Glomerular visceral epithelial cell (primary cell): Measurements from ENCODE around the gene SPI1.

Experiments used
- DNase-seq: peaks from one replicate; pipeline ENCODE4 v3.0.0-alpha.2; 2016; ENCODE audit errors: extremely low spot score

Gene SPI1

DNA sequence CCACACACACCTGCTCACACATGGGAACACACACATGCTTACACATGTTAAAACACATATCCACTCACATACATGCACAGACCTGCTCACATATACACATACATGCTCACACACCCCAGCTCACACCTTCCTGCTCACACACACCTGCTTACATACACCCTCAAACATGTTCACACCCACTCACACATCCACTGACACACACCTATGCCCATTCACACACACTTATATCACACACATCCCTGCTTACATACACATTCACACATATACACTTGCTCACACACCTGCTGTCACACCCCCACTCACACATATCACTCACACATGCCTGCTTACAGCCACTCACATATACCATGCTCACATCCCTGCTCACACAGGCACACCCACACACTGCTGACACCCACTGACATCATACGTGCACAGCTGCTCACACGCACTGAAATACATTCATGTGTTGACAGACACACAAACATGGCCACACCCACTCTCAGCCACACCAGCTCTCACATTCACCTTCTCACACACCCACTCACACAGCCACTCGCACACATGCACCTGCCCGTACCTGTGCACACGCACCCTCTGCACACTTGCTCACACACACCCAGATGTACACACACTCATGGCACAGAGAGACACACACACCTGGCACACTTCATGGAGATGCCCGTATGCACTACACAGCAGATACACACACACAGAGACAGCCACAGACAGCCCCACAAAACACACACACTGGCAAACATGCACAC lies 20.2 kb downstream of the SPI1 start:
- no peak for DNase-seq

- DNase-seq = no peak
Observed at GRCh38 chr11:47356998-47357329, 21.4 kb downstream of the SPI1 start.

DNA sequence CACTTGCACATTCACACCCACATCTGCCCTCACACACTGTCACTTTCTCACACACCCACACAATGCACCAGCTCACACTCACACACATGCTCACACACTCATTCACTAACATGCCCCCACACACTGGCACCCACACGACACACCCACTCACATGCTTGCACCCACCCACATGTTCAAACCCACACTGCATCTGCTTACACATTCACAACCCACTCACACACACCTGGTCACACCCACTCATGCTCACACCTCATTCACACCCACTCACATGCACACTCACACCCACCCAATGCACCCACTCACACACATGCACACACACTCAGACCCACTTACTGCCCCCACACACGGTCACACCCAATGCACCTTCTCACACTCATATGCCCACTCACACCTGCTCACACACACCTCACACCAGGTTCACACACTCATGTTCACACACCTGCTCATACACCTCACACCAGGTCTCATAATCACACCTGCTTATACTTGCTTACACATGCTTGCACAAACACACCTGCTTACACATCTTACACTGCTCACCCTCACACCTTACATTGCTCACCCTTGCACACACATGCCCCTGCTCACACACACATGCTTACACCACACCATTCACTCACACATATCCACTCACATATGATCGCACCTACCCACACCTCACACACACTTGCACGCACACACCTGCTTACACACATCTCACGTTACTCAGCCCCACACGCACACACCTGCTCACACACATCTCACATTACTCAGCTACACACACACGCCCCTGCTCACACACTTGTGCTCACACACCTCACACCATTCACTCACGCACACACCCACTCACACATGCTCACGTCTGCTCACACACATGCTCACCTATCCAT lies 22.0 kb downstream of the SPI1 start:
- no peak for DNase-seq

- peak; percentile 92 for DNase-seq
Observed at GRCh38 chr11:47355283-47356128, 22.8 kb downstream of the SPI1 start.

DNA sequence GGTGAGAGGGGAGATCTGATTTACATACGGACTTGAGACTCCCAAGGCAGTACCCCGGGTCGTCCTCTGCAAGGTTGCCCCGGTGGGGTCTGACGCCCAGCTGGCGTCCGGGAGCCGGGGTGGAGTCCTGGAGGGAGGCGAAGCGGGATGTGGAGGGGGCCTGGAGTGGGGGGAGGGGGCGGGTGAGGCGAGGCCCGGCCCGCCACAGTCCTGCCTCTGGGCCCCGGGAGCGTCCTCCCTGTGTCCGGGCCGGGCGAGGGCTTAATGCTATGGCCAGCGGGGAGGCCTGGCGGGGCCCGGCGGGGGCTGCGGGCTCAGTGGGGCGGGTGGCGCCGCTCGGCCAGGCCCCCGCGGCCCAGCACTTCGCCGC lies 23.4 kb downstream of the SPI1 start:
- DNase-seq = no peak

GRCh38 chr11:47353978-47354774 lies 24.2 kb downstream of the SPI1 start:
- DNase-seq = no peak

GRCh38 chr11:47352556-47352955 lies 25.8 kb downstream of the SPI1 start, which contains the start of gene MYBPC3:
Gene MYBPC3, minus strand, starts transcription at chr11:47352702. Its CDS starts 55 bp downstream, at chr11:47352647.
- DNase-seq = no peak

- DNase-seq = no peak
Observed at GRCh38 chr11:47351156-47352126, 26.9 kb downstream of the SPI1 start.

- DNase-seq = no peak
Observed at GRCh38 chr11:47350315-47350714, 28.0 kb downstream of the SPI1 start.

DNA sequence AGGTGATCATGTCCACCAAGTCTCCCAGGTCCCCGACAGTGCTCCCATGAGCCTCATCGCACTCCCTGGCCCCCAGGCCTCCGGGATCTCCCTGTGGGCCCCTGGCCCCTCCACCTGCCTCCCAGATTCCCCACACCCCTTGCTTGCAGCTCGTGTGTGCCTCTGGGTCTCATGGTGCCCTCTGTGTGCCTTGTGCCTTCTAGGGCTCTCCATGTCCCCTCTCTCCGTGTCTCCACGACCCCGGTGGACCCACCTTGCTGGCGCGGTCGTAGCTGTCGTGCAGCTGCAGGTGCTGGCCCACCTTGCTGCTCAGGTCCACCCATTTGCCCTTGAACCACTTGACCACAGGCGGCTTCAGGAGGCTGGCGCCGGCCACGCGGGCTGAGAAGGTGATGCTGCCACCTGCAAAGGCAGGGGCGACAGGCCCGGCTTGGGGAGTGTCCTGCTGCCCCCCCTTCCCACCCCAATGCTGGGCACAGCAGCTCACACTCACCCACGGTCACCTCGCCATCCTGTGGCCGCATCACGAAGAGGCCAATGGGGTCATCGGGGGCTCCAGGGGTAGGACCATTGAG lies 28.7 kb downstream of the SPI1 start:
- no peak for DNase-seq

DNA sequence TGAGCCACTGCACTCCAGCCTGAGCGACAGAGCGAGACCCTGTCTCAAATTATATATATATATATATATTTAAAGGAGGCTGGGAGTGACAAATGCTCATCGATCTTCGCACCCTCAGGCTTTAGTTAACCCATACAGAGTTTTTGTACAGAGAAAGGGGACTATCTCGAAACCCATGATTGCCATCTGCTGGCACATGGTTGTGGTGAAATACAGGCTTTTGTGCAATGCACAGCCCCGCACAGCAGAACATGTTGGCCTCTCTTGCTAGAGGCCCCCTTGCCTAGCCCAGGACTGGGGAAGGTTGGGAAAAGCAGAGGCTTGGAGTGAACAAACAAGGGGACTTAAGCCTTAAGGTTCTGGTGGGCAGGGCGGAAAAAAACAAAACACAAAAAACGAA lies 29.5 kb downstream of the SPI1 start:
- peak; percentile 37 for DNase-seq

DNA sequence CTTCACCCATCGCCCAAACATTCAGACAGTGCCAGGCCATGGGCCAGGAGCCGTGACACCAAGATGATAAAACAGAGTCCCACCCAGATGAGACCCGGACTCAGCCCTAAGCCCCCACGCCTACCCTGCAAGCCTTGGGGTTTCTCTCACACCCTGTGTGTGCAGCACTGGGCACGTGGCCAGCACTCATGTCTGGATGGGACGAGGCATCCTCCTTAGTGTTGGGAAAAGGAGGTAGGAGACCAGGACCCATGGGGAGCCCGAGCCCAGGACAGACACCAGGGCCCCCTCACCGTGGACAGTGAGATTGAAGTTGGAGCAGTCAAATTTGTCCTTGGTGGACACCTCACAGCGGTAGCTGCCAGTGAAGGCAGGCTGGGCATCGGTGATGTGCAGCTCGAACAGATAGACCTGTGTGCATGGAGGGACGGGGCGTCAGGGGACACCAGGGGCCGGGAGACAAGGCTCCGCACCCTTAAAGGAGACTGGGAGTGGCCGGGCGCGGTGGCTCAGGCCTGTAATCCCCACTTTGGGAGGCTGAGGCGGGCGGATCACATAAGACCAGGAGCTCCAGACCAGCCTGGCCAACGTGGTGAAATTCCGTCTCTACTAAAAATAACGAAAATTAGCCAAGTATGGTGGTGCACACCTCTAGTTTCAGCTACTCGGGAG lies 30.1 kb downstream of the SPI1 start:
- no peak for DNase-seq

GRCh38 chr11:47347137-47347536 lies 31.2 kb downstream of the SPI1 start:
- DNase-seq = no peak

DNA sequence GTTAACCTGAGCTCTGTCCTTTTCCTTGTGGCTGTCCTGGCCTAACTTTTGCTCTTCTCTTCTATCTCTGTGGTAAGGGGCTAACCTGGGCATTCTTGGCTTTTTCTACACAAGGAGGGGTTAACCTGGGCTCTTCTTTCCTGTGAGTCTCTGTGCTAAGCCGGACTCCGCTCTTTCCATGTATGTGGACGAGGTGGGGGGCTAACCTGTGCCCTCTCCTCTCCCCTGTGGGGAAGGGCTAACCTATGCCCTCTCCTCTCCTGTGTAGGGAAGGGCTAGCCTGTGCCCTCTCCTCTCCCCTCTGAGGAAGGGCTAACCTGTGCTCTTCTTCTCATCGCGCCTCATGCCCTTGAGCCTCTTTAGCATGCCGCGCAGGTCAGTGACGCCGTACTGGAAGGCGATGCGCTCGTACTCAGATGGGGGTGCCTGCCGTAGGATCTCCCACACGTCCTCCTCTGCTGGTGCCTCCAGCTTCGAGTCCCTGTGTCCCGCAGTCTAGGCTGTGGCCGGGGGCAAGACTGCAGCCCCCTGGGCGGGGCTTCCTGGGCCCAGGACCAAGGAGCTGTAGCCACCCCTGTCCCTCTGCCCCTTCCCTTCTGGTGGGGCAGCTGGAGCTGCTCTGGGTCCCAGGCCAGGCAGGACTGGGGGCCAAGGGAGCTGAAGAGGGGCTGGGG lies 32.3 kb downstream of the SPI1 start:
- DNase-seq = no peak

- DNase-seq = no peak
Observed at GRCh38 chr11:47342854-47343253, 35.5 kb downstream of the SPI1 start.

- DNase-seq = no peak
Observed at GRCh38 chr11:47342036-47342803, 36.1 kb downstream of the SPI1 start.

GRCh38 chr11:47340980-47341775 lies 37.2 kb downstream of the SPI1 start:
- DNase-seq = no peak
